ENCODE results near the gene CRACR2A. TPM values are rescaled to one million over a fixed set of nuclear protein-coding genes. Genes with fewer than 3 reads are reported as not detected.

Gene CRACR2A
- total RNA-seq, 4 donors from 2014 or later, result 1.1 to 3.3 (median 2.8) TPM

GRCh38 chr12:3571323-3571722 lies 181.6 kb downstream of the CRACR2A start:
- no peaks in the 10 kb centered on the region for H3K4me1 ChIP-seq
- H3K4me3 ChIP-seq, result no peak overlapping the region
- no peak for TF ChIP-seq POLR2A (IDR thresholded peaks at IDR 0.05; ENCODE audit: low read depth)
- TF ChIP-seq EP300 (IDR thresholded peaks at IDR 0.05), result no peak
- TF ChIP-seq POLR2AphosphoS5 (IDR thresholded peaks at IDR 0.05), result no peak
- TF ChIP-seq CTCF (IDR thresholded peaks at IDR 0.05), result no peak
- H3K27me3 ChIP-seq, result peaks cover 0 to 10% (median 0%) of the 10 kb centered on the region in 4 donors
- no peaks in the 10 kb centered on the region for H3K9me3 ChIP-seq
- DNase-seq (ENCODE audit: extremely low spot score), result no peak
- no peaks in the 10 kb centered on the region for H3K36me3 ChIP-seq
- 47% methylated on average over 1 of the region's 1 CpG for WGBS
- intact Hi-C loops (cut with DNase I), result no loop called here
- H3K27ac ChIP-seq (replicated peaks in 1 of 4), result no peak overlapping the region

- Histone ChIP-seq H3K9me3 (no peaks in the 10 kb centered on the region), H3K27ac (replicated peaks in 1 of 4) (no peak overlapping the region), H3K27me3 (no peaks in the 10 kb centered on the region), H3K4me1 (peaks cover 0 to 5% (median 0%) of the 10 kb centered on the region in 4 donors), H3K36me3 (no peaks in the 10 kb centered on the region), H3K4me3 (no peak overlapping the region)
- intact Hi-C loops (cut with DNase I), result no loop called here
- WGBS, result 100% methylated on average over 5 of the region's 9 CpGs
- no peak for TF ChIP-seq CTCF (IDR thresholded peaks at IDR 0.05)
- no peak for TF ChIP-seq EP300 (IDR thresholded peaks at IDR 0.05)
- TF ChIP-seq POLR2AphosphoS5 (IDR thresholded peaks at IDR 0.05), result no peak
- no peak for TF ChIP-seq POLR2A (IDR thresholded peaks at IDR 0.05; ENCODE audit: low read depth)
- DNase-seq (ENCODE audit: extremely low spot score), result no peak
Measured at GRCh38 chr12:3568695-3569094, 184.2 kb downstream of the CRACR2A start.

- H3K27ac ChIP-seq (replicated peaks in 1 of 4), result no peak overlapping the region
- no peaks in the 10 kb centered on the region for H3K27me3 ChIP-seq
- peaks cover 0 to 3% (median 0%) of the 10 kb centered on the region in 4 donors for H3K9me3 ChIP-seq
- H3K4me1 ChIP-seq, result peaks cover 0 to 5% (median 0%) of the 10 kb centered on the region in 4 donors
- H3K4me3 ChIP-seq, result no peak overlapping the region
- TF ChIP-seq CTCF (IDR thresholded peaks at IDR 0.05), result no peak
- TF ChIP-seq POLR2AphosphoS5 (IDR thresholded peaks at IDR 0.05), result no peak
- TF ChIP-seq POLR2A (IDR thresholded peaks at IDR 0.05; ENCODE audit: low read depth), result no peak
- no peak for TF ChIP-seq EP300 (IDR thresholded peaks at IDR 0.05)
- DNase-seq (ENCODE audit: extremely low spot score), result no peak
- no peaks in the 10 kb centered on the region for H3K36me3 ChIP-seq
- 63% methylated on average over 1 of the region's 1 CpG for WGBS
- intact Hi-C loops (cut with DNase I), result no loop called here
Measured at GRCh38 chr12:3565985-3566384, 186.9 kb downstream of the CRACR2A start.

Small RNAs within 50 kb of the gene (small RNA-seq; reads per million reads assigned to genes)
- 0 reads per million in 3 donors for gene RNU6-174P

Other genes with a start within 250 kb of the CRACR2A start
- gene PARP11, start 120.3 kb upstream of the CRACR2A start, total RNA-seq, result 1 to 10 TPM; 4.1 to 6.4 (median 4.8) TPM